ENCODE measurements around the gene ADAMTS2. TPM values are rescaled to one million over a fixed set of nuclear protein-coding genes. Genes with fewer than 3 reads are reported as not detected.

ADAMTS2 gene
- total RNA-seq, 1 donor from 2014 or later: 7.7 TPM

DNA sequence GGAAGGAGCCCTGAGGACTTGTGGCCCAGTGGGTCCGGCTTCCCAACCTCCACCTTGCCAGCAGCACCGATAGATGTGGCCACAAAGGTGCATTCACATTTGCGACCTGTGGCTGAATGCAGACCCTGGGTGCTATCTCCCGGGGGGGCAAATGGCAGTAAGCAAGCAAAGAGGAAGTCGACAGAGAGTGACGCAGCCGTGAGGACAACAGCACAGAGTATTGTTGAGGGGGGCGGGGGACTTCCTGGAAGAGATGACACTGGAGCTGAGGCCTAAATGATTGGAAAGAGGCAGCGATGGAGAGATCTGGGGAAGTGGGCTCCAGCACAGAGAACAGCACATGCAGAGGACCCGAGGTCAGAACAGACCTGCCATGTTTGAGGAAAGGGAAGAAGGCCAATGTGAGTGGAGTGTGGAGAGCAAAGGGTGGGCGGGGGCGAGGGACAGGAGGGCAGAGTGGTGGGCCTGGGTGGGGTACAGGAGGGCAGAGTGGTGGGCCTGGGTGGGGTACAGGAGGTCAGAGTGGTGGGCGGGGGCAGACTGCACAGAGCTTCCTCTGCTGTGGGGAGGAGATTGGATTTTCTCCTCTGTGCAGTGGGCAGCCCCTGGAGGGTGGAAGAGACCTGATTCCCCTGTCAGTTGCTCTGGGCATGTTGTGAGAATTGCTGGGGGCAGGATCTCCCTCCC lies 42.6 kb downstream of the ADAMTS2 start:
- peaks cover 12% of the 10 kb centered on the region for H3K9me3 Mint-ChIP-seq
- H3K4me1 Mint-ChIP-seq (ENCODE audit: unreplicated experiment): peaks cover 4% of the 10 kb centered on the region
- TF ChIP-seq CTCF (conservative IDR thresholded peaks at IDR 0.05): no peak
- no peak overlapping the region for H3K27ac Mint-ChIP-seq
- H3K27me3 Mint-ChIP-seq: no peaks in the 10 kb centered on the region
- DNase-seq (ENCODE audit: extremely low spot score, unreplicated experiment): no peak
- H3K36me3 Mint-ChIP-seq: no peaks in the 10 kb centered on the region
- H3K4me3 Mint-ChIP-seq: no peak overlapping the region

- Mint-ChIP-seq H3K36me3 (no peaks in the 10 kb centered on the region), H3K27me3 (no peaks in the 10 kb centered on the region), H3K9me3 (peaks cover 12% of the 10 kb centered on the region), H3K4me1 (ENCODE audit: unreplicated experiment) (peaks cover 4% of the 10 kb centered on the region), H3K27ac (no peak overlapping the region), H3K4me3 (no peak overlapping the region)
- no peak for TF ChIP-seq CTCF (conservative IDR thresholded peaks at IDR 0.05)
- no peak for DNase-seq (ENCODE audit: extremely low spot score, unreplicated experiment)
Observed at GRCh38 chr5:179301796-179302195, 43.5 kb downstream of the ADAMTS2 start.

DNA sequence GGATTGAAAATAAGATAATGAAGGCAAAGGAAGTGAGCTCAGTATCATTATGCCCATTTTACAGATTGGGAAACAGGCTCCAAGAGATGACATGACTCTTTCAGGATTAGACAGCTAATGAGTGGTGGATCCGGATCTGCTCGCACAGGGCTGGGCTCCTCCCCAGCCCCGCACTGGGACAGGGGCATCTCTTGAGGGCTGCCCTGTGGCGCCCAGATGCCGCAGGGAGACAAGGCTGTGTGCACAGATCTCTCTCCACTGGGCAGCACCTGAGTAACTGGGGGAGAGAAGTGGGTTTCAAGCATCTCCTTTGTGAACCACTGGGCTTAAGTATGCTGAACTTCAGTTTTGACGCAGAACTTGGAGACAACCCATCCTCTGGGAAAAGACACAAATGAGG lies 43.9 kb downstream of the ADAMTS2 start:
- DNase-seq (ENCODE audit: extremely low spot score, unreplicated experiment): no peak
- Mint-ChIP-seq H3K27me3 (no peaks in the 10 kb centered on the region), H3K9me3 (peaks cover 12% of the 10 kb centered on the region), H3K27ac (no peak overlapping the region), H3K4me3 (no peak overlapping the region), H3K36me3 (no peaks in the 10 kb centered on the region), H3K4me1 (ENCODE audit: unreplicated experiment) (peaks cover 4% of the 10 kb centered on the region)
- no peak for TF ChIP-seq CTCF (conservative IDR thresholded peaks at IDR 0.05)

- Mint-ChIP-seq H3K27ac (no peak overlapping the region), H3K36me3 (no peaks in the 10 kb centered on the region), H3K4me3 (no peak overlapping the region), H3K9me3 (peaks cover 12% of the 10 kb centered on the region), H3K27me3 (no peaks in the 10 kb centered on the region), H3K4me1 (ENCODE audit: unreplicated experiment) (peaks cover 4% of the 10 kb centered on the region)
- TF ChIP-seq CTCF (conservative IDR thresholded peaks at IDR 0.05): no peak
- DNase-seq (ENCODE audit: extremely low spot score, unreplicated experiment): no peak
Observed at GRCh38 chr5:179300581-179301180, 44.6 kb downstream of the ADAMTS2 start.

DNA sequence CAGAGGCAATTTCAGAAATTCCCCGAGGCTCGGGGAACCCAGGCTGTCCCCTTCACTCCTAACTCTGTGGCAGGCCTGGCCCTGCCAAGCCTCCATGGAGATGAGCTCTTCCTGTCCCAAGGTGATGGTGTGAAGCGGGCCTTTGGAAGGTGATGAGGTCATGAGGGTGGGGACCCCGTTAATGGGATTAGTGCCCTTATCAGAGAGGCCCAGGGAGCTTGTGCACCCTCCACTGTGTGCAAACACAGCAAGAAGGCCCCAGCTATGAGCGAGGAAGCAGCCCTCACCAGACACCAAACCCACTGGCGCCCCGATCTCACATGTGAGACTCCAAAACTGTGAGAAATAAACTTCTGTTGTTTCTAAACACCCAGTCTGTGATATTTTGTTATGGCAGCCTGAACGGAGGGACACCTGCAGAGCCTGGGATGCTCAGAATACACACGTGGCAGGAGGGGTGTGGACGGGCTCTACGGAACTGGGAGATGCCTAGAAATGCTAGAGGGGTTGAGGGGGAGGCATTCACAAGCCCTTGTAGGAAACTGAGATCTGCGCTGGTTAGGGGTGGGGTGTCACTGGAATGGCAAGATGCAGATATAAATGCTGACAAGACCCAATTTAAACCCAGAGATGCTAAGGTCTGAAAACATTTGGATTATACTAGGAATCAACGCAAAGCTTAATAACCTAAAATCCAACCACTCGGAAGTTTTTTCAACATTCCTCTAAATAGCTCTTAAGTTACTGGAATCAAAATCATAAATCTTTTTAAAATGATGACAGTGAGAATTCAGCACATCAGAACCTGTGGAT lies 46.9 kb downstream of the ADAMTS2 start:
- Mint-ChIP-seq H3K4me1 (ENCODE audit: unreplicated experiment) (peaks cover 4% of the 10 kb centered on the region), H3K27ac (no peak overlapping the region), H3K4me3 (no peak overlapping the region)

More for the DNA sequence above, 46.9 kb downstream of the ADAMTS2 start:
- Mint-ChIP-seq H3K9me3 (no peaks in the 10 kb centered on the region), H3K27me3 (no peaks in the 10 kb centered on the region), H3K36me3 (no peaks in the 10 kb centered on the region)
- DNase-seq (ENCODE audit: extremely low spot score, unreplicated experiment): no peak
- no peak for TF ChIP-seq CTCF (conservative IDR thresholded peaks at IDR 0.05)
